ENCODE measurements around the gene EIF4A2. TPM values are rescaled to one million over a fixed set of nuclear protein-coding genes. Genes with fewer than 3 reads are reported as not detected.

EIF4A2 gene
- total RNA-seq, 1 experiment from 2014 or later = 219 TPM

GRCh38 chr3:186779204-186779603 lies 4.2 kb upstream of the EIF4A2 start:
- Histone ChIP-seq H3K9me3 (ENCODE audit: control insufficient read depth, insufficient read depth, low read depth, low read length) (no peaks in the 10 kb centered on the region), H3K27me3 (ENCODE audit: control insufficient read depth, insufficient read depth, low read length) (no peaks in the 10 kb centered on the region), H3K4me1 (ENCODE audit: control insufficient read depth, insufficient read depth, low read length) (peaks cover 8% of the 10 kb centered on the region; the same call in 1 of the 2 replicates), H3K27ac (ENCODE audit: low read length) (no peak overlapping the region), H3K36me3 (ENCODE audit: control insufficient read depth, insufficient read depth, low read length) (peaks cover 5% of the 10 kb centered on the region), H3K4me3 (ENCODE audit: low read depth in 2 of 2, low read length in 2 of 2) (no peak overlapping the region)
- BruUV-seq (replicated peaks) = no TSS peak
- in situ Hi-C loops (cut with HindIII; ENCODE audit: low pct_unique_long_range_greater_than_20kb, low sequenced_read_pairs) = no loop called here
- no peak for DNase-seq (ENCODE audit: low read depth, low spot score)
- ChIA-PET CTCF (interaction anchor here (1.0 kb wide), 1 partner anchor 162 kb away, joined by 5 read pairs; no protein-coding TSS in a partner anchor), POLR2A (no interaction called here)
- intact Hi-C loops (cut with micrococcal nuclease; ENCODE audit: unreplicated experiment) = no loop called here
- no peak for ATAC-seq
- no peak for TF ChIP-seq REST (IDR thresholded peaks at IDR 0.05; ENCODE audit: insufficient read depth in 1 of 2, low read depth in 2 of 2, low read length in 1 of 2)
- TF ChIP-seq SIN3A (IDR thresholded peaks at IDR 0.05; ENCODE audit: borderline replicate concordance, insufficient read depth, low read depth, low read length) = no peak
- TF ChIP-seq POLR2AphosphoS5 (IDR thresholded peaks at IDR 0.05; ENCODE audit: low read depth, low read length) = no peak
- TF ChIP-seq TCF7L2 (IDR thresholded peaks at IDR 0.05; ENCODE audit: low read depth, low read length) = no peak
- no peak for TF ChIP-seq CTCF (IDR thresholded peaks at IDR 0.05)

GRCh38 chr3:186782542-186783057 lies 777 bp upstream of the EIF4A2 start:
- POLR2A ChIA-PET = interaction anchor here (1.3 kb wide), 1 partner anchor 13 kb away, joined by 4 read pairs; no protein-coding TSS in a partner anchor
- CTCF ChIA-PET = no interaction called here
- no peaks in the 10 kb centered on the region for H3K27me3 ChIP-seq (ENCODE audit: control insufficient read depth, insufficient read depth, low read length)
- peaks cover 28% of the 10 kb centered on the region for H3K4me1 ChIP-seq (ENCODE audit: control insufficient read depth, insufficient read depth, low read length)
- peak overlapping the region; percentile 96 to 97 for H3K4me3 ChIP-seq (ENCODE audit: low read depth in 2 of 2, low read length in 2 of 2)
- ATAC-seq (peak; percentile 25), DNase-seq (ENCODE audit: low read depth, low spot score) (no peak)
- H3K9me3 ChIP-seq (ENCODE audit: control insufficient read depth, insufficient read depth, low read depth, low read length) = no peaks in the 10 kb centered on the region
- H3K27ac ChIP-seq (ENCODE audit: low read length) = peak overlapping the region; percentile 100
- intact Hi-C loops (cut with micrococcal nuclease; ENCODE audit: unreplicated experiment) (no loop called here), in situ Hi-C loops (cut with HindIII; ENCODE audit: low pct_unique_long_range_greater_than_20kb, low sequenced_read_pairs) (no loop called here)
- peaks cover 39% of the 10 kb centered on the region for H3K36me3 ChIP-seq (ENCODE audit: control insufficient read depth, insufficient read depth, low read length)
- TSS peak; percentile 99 for BruUV-seq (replicated peaks)
- TF ChIP-seq CTCF (IDR thresholded peaks at IDR 0.05) = no peak
- no peak for TF ChIP-seq REST (IDR thresholded peaks at IDR 0.05; ENCODE audit: insufficient read depth in 1 of 2, low read depth in 2 of 2, low read length in 1 of 2)
- no peak for TF ChIP-seq TCF7L2 (IDR thresholded peaks at IDR 0.05; ENCODE audit: low read depth, low read length)
- no peak for TF ChIP-seq POLR2AphosphoS5 (IDR thresholded peaks at IDR 0.05; ENCODE audit: low read depth, low read length)
- TF ChIP-seq SIN3A (IDR thresholded peaks at IDR 0.05; ENCODE audit: borderline replicate concordance, insufficient read depth, low read depth, low read length) = no peak

All from Panc1 (cell line).